GM04503 (cell line): ENCODE measurements around the gene KLC4.
"Not testable (repeated sequence)": the region's sequence is repeated elsewhere in the genome, so short reads cannot be mapped to it uniquely, and the experiment has no call there.

Experiments
- DNase-seq: peaks from one replicate; pipeline ENCODE4 v3.0.0-alpha.2; 2012; ENCODE audit warnings: low read depth

Gene KLC4

GRCh38 chr6:43036712-43037111, 22.7 kb upstream of the KLC4 start:
- no peak for DNase-seq

GRCh38 chr6:43037197-43037596, 22.2 kb upstream of the KLC4 start:
- DNase-seq = no peak

DNA sequence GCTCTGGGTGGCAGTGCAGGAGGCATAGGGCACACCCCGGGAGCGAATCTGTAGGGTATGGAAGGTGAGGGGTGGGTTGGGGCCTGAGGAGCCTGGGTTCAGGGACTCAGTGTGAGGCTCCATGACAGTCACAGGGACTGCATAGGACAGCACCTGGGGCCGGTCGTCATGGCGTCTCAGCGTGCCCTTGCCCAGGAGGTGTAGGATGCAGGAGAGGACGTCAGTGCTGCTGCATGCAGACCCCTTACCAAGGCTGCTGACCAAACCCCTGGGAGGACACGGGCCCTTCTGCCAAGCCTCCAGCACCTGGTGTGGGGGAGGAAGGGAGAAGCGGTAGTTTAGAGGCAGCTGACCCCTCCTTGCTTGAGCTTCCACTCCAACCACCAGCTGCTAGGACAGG, 21.7 kb upstream of the KLC4 start:
- no peak for DNase-seq

DNA sequence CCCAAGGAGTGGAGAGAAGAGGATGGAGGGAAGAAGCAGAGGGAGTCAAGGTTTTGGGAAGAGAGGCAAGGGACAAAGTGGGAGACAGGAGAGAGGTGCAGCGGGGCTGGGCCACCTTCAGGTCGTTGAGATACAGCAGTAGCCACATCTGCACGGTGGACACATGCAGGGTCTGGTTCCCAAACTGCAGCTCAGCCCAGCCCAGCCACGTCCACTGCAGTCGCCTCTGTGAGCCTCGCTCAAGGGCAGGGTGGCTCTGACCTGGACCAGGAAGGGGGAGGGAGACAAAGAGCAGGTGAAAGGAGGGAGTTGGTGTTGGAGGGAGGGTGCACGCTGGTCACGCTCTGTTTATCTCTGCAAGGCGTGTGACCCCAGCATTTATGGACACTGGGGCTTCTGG, 20.7 kb upstream of the KLC4 start:
- DNase-seq = no peak

- DNase-seq = no peak
Observed at GRCh38 chr6:43040542-43041257, 18.7 kb upstream of the KLC4 start.

- DNase-seq = not testable (repeated sequence)
Observed at GRCh38 chr6:43041475-43041874, 18.0 kb upstream of the KLC4 start.

DNA sequence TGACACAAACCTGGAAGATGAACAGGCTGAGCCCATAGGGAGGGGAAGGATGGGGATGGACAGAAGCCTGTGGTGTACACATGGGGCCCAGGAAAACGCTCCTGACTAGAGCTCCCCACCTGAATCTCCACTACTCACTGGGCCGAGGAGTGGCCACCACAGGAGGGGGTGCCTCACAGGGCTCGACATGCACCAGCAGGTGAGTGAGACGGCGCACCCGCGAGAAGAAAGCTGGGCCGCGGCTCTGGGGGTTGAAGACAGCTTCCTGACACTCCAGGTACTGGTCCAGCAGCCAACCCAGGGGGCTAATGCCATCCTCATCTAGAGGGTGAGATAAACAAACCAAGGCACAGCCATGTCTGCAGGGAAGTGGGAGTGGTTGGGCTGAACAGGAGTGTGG, 16.1 kb upstream of the KLC4 start:
- DNase-seq = no peak

DNA sequence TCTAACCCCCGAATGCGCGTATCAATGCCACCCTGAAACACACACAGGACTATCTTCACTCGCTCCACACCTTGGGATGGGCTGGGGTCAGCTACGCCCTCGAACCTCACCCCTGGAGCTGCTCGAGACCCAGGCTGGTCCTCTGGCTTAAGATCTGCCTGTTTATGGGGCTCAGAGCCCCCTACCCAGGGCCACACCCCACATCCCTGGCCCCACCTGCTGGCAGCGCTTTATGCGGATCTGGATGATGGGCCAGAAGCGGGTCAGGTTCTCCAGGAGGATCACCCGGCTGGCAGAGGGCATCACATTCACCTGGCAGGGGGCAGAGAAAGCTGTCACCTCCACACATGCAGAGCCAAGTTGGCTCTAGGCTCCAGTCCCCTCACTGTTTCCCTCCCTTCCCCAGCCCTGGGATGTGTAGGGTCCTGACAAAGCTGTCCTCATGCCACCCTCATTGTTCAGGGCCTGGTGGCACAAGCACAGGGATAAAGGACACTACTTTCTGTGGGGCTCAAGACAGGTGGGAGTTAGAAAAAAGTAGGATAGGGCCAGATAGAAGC, 14.0 kb upstream of the KLC4 start:
- DNase-seq = no peak

DNA sequence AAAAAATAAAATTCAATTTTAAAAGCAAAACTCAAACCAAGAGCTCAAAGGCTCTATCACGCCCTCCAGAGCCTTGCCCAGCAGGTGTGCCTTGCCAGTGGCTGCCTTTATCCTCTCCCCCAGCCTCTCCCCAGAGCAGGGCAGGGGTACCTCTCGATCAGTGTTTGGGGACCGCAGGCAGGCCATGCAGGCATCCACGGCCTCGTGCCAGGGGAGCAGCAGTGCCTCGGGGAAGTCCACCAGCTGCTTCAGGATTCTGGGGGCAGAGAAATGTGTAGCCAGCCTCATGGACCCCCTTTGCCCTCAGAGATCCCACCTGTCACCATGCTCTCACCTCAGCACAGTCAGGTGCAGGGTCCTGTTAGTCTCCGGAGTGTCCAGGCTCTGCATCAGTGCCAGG, 11.4 kb upstream of the KLC4 start:
- no peak for DNase-seq

GRCh38 chr6:43050981-43051380, 8.4 kb upstream of the KLC4 start:
- no peak for DNase-seq

GRCh38 chr6:43052225-43052841, 7.1 kb upstream of the KLC4 start:
- DNase-seq = no peak

- no peak for DNase-seq
Observed at GRCh38 chr6:43052842-43053544, 6.4 kb upstream of the KLC4 start.

DNA sequence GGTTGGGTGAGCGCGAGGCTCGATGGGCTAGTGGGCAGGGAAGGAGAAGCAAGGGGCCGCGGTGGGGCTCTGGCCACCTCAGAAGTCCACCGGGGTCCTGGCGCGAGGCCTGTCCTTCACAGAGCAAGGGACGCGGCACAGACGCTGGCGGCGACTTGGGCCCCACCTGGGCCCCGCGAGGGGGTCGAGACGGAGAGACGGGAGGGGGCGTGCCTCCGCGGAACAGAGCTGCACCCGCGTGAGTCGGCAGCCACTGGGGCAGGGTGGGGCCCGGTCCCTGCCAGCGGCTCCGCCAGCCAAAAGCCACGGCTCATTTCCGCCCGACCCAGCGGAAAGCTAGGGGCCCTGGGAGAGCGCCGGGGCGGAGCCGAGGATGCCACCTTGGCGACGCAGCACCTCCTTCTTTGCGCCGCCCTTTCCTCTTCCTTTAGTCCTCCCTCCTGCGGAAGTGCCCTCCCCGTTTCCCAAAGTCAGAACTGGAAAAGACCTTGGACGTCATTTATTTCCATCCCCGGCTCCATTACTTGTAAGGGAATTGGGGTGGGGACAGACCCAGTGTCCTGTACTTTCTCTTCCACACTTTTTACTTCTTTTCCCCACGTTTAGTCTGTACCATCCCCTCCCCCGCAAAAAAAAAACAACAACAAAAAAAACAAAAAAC, 5.8 kb upstream of the KLC4 start, which contains the start of gene CUL7:
Gene CUL7, minus strand, starts transcription at position 307 of the 661 bp plus-strand sequence. CDS start 1,063 bp downstream, outside the sequence.
- peak; percentile 83 for DNase-seq

DNA sequence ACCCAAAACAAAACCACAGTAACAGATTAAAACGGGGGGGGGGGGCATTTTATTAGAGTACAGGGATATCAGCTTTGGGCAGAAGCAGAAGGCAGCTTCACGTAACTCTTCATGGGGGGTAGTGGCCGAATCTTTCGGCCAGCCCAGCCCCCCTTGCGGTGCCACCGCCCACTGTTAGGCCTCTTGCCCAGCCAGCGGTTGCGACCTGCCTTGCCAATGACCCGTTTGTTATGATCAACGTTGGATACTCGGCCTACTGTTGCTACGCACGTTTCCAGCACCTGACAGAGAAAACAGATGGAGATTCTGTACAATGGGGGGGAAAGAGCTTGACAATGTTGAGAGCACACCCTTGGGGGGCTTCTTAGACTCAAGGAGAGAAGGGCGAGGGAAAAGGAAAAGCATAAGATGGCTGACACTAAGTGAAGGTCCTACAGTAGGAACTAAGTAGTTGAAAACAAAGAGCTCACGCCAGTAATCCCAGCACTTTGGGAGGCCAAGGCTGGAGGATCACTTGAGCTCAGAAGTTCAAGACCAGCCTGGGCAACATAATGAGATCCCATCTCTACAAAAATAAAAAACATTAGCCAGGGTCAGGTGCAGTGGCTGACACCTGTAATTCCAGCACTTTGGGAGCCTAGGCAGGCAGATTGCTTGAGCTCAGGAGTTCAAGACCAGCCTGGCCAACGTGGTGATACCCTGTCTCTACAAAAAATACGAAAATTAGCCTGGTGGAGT, 5.1 kb upstream of the KLC4 start:
- DNase-seq = no peak

- DNase-seq = no peak
Observed at GRCh38 chr6:43055966-43056365, 3.5 kb upstream of the KLC4 start.

- no peak for DNase-seq
Observed at GRCh38 chr6:43058531-43058930, 900 bp upstream of the KLC4 start.

- DNase-seq = no peak
Observed at GRCh38 chr6:43060034-43060754, 763 bp downstream of the KLC4 start.

- DNase-seq = no peak
Observed at GRCh38 chr6:43060755-43061633, 1.6 kb downstream of the KLC4 start.

DNA sequence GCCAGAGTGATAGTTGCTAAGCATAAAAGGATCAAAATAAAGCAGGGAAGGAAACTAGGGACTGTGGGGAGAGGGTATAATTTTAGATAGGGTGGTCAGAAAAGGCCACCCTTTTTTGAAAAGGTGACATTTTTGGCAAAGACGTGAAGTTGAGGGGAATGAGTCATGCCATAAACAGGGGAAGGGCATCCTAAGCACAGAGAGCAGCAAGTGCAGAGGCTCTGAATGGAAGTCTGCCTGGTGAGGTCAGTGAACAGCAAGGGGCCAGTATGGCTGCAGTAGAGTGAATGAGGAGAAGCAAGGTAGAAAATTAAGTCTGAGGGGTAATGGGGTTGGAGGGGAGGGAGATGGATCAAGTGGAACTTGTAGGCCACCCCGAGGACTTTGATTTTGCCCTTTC, 2.4 kb downstream of the KLC4 start:
- no peak for DNase-seq

DNA sequence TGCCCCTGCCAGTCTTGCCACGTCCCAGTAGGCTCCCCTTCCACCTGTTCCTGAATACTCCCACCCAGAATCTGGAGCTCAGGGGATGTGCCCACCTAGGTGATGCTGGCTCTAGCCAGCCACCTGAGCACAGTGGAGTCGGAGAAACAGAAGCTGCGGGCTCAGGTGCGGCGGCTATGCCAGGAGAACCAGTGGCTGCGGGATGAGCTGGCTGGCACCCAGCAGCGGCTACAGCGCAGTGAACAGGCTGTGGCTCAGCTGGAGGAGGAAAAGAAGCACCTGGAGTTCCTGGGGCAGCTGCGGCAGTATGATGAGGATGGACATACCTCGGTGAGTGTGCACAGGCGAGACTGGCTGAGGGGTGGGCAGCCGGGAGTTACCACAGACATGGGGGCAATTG, 3.4 kb downstream of the KLC4 start:
- DNase-seq = no peak
